AG20443 (cell line): ENCODE results near the gene BBX.

Experiments
- DNase-seq: peaks from one replicate; pipeline ENCODE4 v3.0.0; 2012; ENCODE audit warnings: low spot score, mixed read lengths

Gene BBX

GRCh38 chr3:107752202-107752990 lies 229.6 kb downstream of the BBX start:
- DNase-seq = peak; percentile 16

GRCh38 chr3:107753494-107753893 lies 230.7 kb downstream of the BBX start:
- DNase-seq = peak; percentile 55

- DNase-seq = no peak
Observed at GRCh38 chr3:107753976-107754375, 231.2 kb downstream of the BBX start.

- DNase-seq = no peak
Observed at GRCh38 chr3:107756649-107757048, 233.9 kb downstream of the BBX start.

- no peak for DNase-seq
Observed at GRCh38 chr3:107757140-107757539, 234.4 kb downstream of the BBX start.

GRCh38 chr3:107760144-107760543 lies 237.4 kb downstream of the BBX start:
- DNase-seq = no peak

GRCh38 chr3:107761391-107761790 lies 238.6 kb downstream of the BBX start:
- no peak for DNase-seq

- DNase-seq = no peak
Observed at GRCh38 chr3:107765524-107765923, 242.8 kb downstream of the BBX start.

- DNase-seq = no peak
Observed at GRCh38 chr3:107767897-107768605, 245.3 kb downstream of the BBX start.

- no peak for DNase-seq
Observed at GRCh38 chr3:107769882-107770281, 247.1 kb downstream of the BBX start.

- no peak for DNase-seq
Observed at GRCh38 chr3:107772016-107772415, 249.3 kb downstream of the BBX start.

- DNase-seq = no peak
Observed at GRCh38 chr3:107775974-107776373, 253.2 kb downstream of the BBX start.

GRCh38 chr3:107781253-107781652 lies 258.5 kb downstream of the BBX start:
- DNase-seq = no peak

- DNase-seq = no peak
Observed at GRCh38 chr3:107782054-107782453, 259.3 kb downstream of the BBX start.

- no peak for DNase-seq
Observed at GRCh38 chr3:107790612-107791011, 267.9 kb downstream of the BBX start.

- DNase-seq = no peak
Observed at GRCh38 chr3:107791027-107791426, 268.3 kb downstream of the BBX start.

GRCh38 chr3:107791450-107791849 lies 268.7 kb downstream of the BBX start:
- DNase-seq = no peak

- peak; percentile 51 for DNase-seq
Observed at GRCh38 chr3:107794664-107795443, 272.1 kb downstream of the BBX start.

GRCh38 chr3:107795514-107796094 lies 272.8 kb downstream of the BBX start:
- DNase-seq = no peak

GRCh38 chr3:107796791-107797190 lies 274.0 kb downstream of the BBX start:
- peak; percentile 25 for DNase-seq

- no peak for DNase-seq
Observed at GRCh38 chr3:107797586-107797985, 274.8 kb downstream of the BBX start.

GRCh38 chr3:107798381-107798780 lies 275.6 kb downstream of the BBX start:
- peak; percentile 35 for DNase-seq
